Endothelial cell (in vitro differentiated cells): Measurements from ENCODE around the gene ICA1. TPM values are rescaled to one million over a fixed set of nuclear protein-coding genes. Genes with fewer than 3 reads are reported as not detected.

ENCODE experiments used
- DNase-seq: peaks from one replicate; pipeline ENCODE4 v3.0.0; 2021; ENCODE audit warnings: low spot score
- H3K27ac Mint-ChIP-seq: one replicate; pipeline ENCODE4 v1.8.0; 2021; ENCODE audit warnings: mixed read lengths, inconsistent platforms; ENCODE audit not compliant: unreplicated experiment
- H3K27me3 Mint-ChIP-seq: one replicate; pipeline ENCODE4 v1.8.0; 2021; ENCODE audit warnings: mild to moderate bottlenecking, moderate library complexity, mixed read lengths, inconsistent platforms; ENCODE audit not compliant: unreplicated experiment
- H3K36me3 Mint-ChIP-seq: one replicate; pipeline ENCODE4 v1.8.0; 2021; ENCODE audit warnings: mild to moderate bottlenecking, low read depth, mixed read lengths, inconsistent platforms; ENCODE audit not compliant: unreplicated experiment
- H3K4me1 Mint-ChIP-seq: one replicate; pipeline ENCODE4 v1.8.0; 2021; ENCODE audit warnings: mild to moderate bottlenecking, mixed read lengths, inconsistent platforms; ENCODE audit not compliant: unreplicated experiment
- H3K4me3 Mint-ChIP-seq: one replicate; pipeline ENCODE4 v1.8.0; 2021; ENCODE audit warnings: mild to moderate bottlenecking, mixed read lengths, inconsistent platforms; ENCODE audit not compliant: unreplicated experiment
- H3K9me3 Mint-ChIP-seq: one replicate; pipeline ENCODE4 v1.8.0; 2021; ENCODE audit warnings: mixed read lengths, inconsistent platforms; ENCODE audit not compliant: unreplicated experiment
- total RNA-seq: library from RNA; stranded (reverse); fragmentation: NEBNext Ultra II Directional; extraction: Animal tissue kit (Norgen Biotek cat#: 25700); gene quantifications from one replicate; pipeline ENCODE4 v1.2.1, GENCODE V29; 2021; ENCODE audit not compliant: unreplicated experiment
- TF ChIP-seq, protein P1 (sequence below): fragments of 200-600 bp; sonication (generic); IDR thresholded peaks from one replicate; pipeline ENCODE4 v1.5.0; 2021; ENCODE audit warnings: antibody characterized with exemption; ENCODE audit not compliant: unreplicated experiment

ICA1 gene
- total RNA-seq, 1 donor from 2014 or later, result 91.4 TPM

- H3K27ac Mint-ChIP-seq, result no peak overlapping the region
- no peak overlapping the region for H3K4me3 Mint-ChIP-seq
- no peaks in the 10 kb centered on the region for H3K36me3 Mint-ChIP-seq
- peaks cover 1% of the 10 kb centered on the region for H3K27me3 Mint-ChIP-seq
- H3K9me3 Mint-ChIP-seq, result no peaks in the 10 kb centered on the region
- no peak for DNase-seq
- peaks cover 17% of the 10 kb centered on the region for H3K4me1 Mint-ChIP-seq
- TF ChIP-seq, protein P1, sequence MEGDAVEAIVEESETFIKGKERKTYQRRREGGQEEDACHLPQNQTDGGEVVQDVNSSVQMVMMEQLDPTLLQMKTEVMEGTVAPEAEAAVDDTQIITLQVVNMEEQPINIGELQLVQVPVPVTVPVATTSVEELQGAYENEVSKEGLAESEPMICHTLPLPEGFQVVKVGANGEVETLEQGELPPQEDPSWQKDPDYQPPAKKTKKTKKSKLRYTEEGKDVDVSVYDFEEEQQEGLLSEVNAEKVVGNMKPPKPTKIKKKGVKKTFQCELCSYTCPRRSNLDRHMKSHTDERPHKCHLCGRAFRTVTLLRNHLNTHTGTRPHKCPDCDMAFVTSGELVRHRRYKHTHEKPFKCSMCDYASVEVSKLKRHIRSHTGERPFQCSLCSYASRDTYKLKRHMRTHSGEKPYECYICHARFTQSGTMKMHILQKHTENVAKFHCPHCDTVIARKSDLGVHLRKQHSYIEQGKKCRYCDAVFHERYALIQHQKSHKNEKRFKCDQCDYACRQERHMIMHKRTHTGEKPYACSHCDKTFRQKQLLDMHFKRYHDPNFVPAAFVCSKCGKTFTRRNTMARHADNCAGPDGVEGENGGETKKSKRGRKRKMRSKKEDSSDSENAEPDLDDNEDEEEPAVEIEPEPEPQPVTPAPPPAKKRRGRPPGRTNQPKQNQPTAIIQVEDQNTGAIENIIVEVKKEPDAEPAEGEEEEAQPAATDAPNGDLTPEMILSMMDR, result no peak
These were observed 20.9 kb upstream of the ICA1 start for GRCh38 chr7:8282871-8283270.

- Mint-ChIP-seq H3K27ac (no peak overlapping the region), H3K27me3 (no peaks in the 10 kb centered on the region), H3K9me3 (no peaks in the 10 kb centered on the region), H3K4me1 (peaks cover 17% of the 10 kb centered on the region), H3K4me3 (no peak overlapping the region), H3K36me3 (no peaks in the 10 kb centered on the region)
- TF ChIP-seq, protein P1, result no peak
- DNase-seq, result no peak
These were observed 20.2 kb upstream of the ICA1 start for GRCh38 chr7:8282162-8282561.

DNA sequence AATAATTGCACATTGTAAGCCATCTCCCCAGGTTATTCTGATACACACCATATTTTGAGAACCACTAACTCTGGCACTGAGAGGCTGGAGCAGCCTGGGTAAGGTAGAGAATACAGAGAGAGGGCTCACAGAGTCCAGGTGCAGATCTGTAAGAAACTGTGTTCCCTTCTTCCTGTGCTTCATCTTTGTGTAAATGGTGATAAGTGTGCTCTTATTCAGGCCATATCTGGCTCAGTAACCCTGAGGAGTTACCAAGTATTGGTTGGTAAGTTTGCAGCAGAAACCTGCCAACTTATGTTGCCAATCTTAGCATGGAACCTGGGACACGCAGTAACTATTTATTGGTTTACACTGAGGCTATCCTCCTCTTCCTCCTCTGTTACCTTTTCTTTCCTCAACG, 16.2 kb upstream of the ICA1 start:
- TF ChIP-seq, protein P1, result no peak
- no peaks in the 10 kb centered on the region for H3K9me3 Mint-ChIP-seq
- no peaks in the 10 kb centered on the region for H3K27me3 Mint-ChIP-seq
- DNase-seq, result no peak
- peaks cover 14% of the 10 kb centered on the region for H3K4me1 Mint-ChIP-seq
- H3K36me3 Mint-ChIP-seq, result no peaks in the 10 kb centered on the region
- H3K27ac Mint-ChIP-seq, result no peak overlapping the region
- H3K4me3 Mint-ChIP-seq, result no peak overlapping the region

DNA sequence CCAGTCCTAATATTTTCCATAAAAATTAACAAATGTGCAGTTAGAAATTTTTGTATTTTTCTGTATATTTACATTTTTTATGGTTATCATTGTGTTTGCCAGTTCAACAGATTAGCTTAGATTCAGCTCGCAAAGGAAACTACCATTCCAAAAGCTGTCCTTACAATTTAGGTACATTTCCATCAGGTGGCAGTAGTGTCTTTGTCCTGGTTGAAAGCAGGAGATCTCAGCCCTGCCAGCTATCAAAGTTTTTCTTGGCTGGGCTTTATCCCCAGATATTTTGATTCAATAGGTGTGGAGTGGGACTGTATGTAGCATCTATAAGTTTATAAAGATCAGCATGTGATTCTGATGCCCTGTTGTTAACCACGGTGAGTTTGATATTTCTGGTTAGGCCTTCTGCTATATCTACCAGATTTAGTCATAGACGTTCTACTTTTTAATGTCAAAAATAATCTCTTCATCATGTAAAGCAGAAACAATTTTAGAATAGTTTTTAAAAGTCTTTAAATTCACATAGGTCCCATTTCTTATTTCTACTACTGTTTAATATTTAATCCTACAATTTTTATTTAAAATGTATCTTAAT, 15.5 kb upstream of the ICA1 start:
- DNase-seq, result no peak
- H3K4me3 Mint-ChIP-seq, result no peak overlapping the region
- H3K36me3 Mint-ChIP-seq, result no peaks in the 10 kb centered on the region
- peaks cover 7% of the 10 kb centered on the region for H3K4me1 Mint-ChIP-seq
- no peak overlapping the region for H3K27ac Mint-ChIP-seq
- H3K27me3 Mint-ChIP-seq, result no peaks in the 10 kb centered on the region
- TF ChIP-seq, protein P1, result no peak
- no peaks in the 10 kb centered on the region for H3K9me3 Mint-ChIP-seq

- peaks cover 6% of the 10 kb centered on the region for H3K4me1 Mint-ChIP-seq
- H3K27me3 Mint-ChIP-seq, result no peaks in the 10 kb centered on the region
- H3K9me3 Mint-ChIP-seq, result no peaks in the 10 kb centered on the region
- H3K36me3 Mint-ChIP-seq, result no peaks in the 10 kb centered on the region
- no peak for DNase-seq
- no peak overlapping the region for H3K4me3 Mint-ChIP-seq
- TF ChIP-seq, protein P1, result no peak
- H3K27ac Mint-ChIP-seq, result no peak overlapping the region
These were observed 12.6 kb upstream of the ICA1 start for GRCh38 chr7:8274589-8274988.
